Stimulated activated CD8-positive, alpha-beta memory T cell treated with anti-CD3 and anti-CD28 coated beads, Interleukin-15, amount 100 ng/mL, for 48 hours (primary cell): ENCODE measurements around the gene NBEA.

Experiments used
- DNase-seq, 2 donors: peaks; one replicate each; pipeline ENCODE4 v3.0.0-alpha.2; 2020; ENCODE audit warnings: low read depth in 2 of 2

NBEA gene

GRCh38 chr13:35595181-35595580, 653.1 kb downstream of the NBEA start:
- no peak for DNase-seq

GRCh38 chr13:35596321-35597030, 654.4 kb downstream of the NBEA start:
- no peak for DNase-seq

DNA sequence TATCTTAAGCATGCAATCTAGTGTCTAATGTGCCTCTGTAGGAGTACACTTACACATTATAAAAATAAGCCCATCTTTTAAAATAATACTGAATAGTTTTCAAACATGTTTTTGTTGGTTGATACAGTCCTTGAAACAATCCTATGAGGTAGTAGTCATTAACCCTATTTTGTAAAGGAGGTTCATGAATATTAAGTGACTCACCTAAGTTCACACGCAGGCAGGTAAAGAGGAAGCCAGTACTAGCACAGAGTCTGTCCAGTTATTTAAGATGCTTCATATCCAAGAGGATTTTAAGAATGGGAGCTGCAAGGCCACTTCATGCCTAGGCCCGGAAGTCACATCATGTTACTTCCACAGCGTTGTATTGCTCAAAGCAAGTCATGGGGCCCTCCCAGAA, 655.4 kb downstream of the NBEA start:
- no peak for DNase-seq

DNA sequence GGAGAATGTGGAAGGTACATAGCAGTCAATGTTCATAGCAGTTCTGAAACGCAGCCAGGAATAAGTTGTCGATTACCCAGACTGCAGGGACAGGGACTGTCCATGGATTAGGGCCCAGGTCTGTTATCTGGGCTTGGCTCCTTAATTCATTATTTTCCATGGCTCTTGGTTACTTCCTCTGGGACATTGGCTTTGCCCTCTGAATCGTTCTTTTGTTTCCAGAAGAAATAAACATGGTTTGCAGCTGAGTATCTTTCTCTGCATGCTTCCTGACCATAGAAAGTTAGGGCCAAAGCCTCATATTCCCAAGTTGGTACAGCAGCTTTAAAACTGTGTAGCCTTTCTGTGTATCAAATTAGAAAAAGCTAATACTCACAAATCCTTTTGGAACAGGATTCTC, 656.2 kb downstream of the NBEA start:
- no peak for DNase-seq

DNA sequence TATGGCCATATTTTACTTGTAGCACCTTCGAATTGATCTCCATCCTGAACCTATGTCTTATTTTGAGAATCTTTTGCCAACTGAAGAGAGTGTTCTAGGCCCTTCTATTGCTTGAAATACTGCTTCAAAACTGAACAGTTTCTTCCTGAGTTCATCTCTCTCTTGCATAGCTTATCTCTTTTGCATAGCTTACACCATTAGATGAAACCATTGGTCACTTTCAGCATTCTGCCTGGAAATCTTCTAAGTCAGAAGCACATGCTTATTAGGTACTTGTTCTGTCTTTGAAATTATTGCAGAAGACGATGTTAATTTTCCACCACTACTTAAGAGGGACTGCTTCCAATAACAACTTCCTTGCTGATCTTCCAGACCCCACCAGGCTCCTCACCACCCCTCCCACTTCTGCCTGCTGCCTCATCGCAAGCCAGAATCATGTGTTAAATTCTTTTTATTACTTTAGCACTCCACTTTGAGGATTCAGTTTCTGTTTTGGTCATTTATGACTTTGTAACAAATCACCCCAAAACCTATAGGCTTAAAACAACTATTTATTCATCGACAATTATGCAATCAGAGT, 656.8 kb downstream of the NBEA start:
- no peak for DNase-seq

DNA sequence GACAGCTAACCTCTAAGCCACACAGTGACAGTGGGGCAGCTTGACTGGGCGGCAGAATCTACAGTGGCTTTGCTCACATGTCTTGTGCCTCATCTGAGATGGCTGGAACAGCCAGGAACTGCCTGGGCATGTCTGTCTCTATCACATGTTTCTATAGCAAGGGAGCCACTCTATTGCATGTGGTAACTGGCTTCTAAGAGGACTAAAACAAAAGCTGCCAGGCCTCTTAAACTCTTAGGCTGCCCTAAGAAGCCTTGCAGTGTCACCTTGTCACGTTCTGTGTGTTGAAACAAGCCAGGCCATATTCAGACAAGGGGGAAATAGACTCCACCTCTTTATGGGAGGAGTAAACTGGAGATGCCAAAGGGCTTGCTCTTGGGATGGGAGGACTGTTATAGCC, 657.3 kb downstream of the NBEA start:
- DNase-seq, result no peak

DNA sequence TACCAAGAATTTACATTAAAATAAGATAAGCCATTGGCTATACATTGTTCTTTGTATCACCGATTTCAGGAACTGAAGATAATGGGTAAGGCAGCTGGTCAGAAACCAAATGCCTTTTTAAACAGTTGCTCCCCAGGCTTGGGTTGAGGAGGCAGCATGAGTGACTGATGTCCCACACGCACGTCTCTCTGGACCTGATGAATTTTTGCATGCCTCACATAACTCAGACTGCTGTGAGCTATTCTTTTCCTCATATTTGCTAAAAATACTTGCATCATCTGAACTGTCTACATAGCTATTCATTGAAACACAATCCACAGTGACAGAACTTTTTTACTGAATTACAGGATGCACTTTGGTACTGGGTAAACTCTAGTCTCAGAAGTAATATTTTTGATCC, 658.1 kb downstream of the NBEA start:
- DNase-seq, result no peak

DNA sequence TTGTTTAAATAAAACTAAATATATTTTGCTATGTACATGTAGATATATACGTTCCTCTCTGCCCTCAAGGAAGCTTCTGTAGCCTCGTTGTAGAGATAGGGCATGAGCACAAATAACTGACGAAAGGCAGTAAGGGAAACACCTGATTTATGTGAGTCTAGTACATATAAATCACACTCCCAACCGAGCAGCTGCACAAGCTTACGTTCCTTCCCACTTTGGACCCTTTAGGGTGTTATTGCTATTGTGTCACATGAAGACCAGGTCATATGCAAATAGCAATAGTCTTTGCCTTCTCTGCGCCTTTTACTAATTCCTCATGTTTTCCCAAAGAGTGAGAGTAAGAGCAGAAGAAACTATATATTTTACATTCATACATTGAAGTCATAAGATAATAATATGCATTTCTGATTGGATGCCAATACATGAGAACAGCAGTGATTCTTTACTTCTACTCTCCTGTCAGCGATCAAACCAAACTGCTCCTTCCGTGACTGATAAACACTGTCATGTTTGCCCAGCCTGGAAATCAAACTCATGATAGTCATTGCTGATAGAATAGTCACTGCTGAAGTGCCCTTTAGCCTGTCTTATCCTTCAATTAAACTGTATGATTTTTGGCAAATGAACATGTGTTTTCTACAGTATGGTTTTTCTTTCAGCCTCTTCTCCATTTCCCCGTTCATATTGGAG, 661.7 kb downstream of the NBEA start:
- no peak for DNase-seq

DNA sequence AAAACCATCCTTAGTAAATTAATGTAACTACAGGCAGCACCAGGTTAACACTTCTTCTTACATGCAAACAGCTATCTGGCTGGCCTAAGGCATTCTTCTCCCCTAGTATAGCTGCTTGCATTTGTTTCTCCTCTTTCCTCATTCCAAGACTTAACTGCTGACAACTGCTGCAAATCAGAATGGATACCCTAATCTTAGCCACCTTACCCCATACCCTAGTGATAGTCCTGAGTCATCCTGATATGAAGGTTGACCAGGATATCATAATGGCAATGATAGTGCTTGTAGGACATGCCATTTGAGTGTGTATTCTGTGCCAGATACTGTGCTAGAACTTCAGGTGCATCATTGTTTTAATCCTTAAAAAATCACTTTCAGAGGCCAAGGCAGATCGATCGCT, 672.6 kb downstream of the NBEA start:
- no peak for DNase-seq

- DNase-seq, result no peak
Measured at GRCh38 chr13:35617420-35617819, 675.4 kb downstream of the NBEA start.

DNA sequence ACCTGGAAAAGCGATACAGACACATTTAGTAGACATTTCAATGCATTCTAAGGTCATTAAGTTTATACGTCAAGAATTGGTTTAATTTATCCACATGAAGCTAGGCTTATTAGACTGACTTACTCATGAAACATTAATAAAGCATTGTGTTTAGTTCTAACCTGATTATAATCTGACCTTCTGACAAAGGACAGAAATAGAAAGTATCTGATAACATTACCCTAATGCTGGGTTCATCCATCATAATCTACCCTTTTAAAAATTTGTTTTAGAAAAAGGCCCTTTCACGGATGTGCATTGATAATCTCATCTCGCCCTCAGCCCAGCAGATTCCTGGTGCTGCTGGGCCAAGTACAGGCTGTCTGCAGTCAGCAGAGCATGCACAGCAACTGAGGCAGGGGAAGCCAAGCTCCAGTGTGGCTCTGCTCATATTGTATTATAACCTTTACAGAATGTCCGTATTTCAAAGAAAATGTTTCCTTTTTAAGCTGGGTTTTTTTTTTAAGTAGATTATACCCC, 676.6 kb downstream of the NBEA start:
- DNase-seq, result no peak

DNA sequence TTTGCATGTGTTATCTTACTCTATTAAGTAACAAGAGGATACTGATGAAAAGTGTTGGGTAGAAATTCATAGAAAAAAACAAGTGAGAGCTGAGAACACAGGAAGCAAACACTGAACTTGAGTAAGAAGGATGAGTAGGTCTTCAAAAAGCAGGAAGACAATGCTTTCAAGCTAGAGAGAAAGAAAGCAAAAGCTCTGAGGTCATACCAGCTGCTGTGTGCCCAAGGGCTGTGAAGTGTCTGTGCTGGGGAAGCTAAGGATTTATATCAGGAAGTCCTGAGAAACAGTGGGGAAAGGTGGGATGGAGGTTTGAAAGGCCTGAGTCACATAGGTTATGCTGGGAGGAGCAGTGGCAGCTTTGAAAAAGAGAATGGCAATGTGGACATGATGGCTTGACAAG, 679.9 kb downstream of the NBEA start:
- DNase-seq, result no peak

DNA sequence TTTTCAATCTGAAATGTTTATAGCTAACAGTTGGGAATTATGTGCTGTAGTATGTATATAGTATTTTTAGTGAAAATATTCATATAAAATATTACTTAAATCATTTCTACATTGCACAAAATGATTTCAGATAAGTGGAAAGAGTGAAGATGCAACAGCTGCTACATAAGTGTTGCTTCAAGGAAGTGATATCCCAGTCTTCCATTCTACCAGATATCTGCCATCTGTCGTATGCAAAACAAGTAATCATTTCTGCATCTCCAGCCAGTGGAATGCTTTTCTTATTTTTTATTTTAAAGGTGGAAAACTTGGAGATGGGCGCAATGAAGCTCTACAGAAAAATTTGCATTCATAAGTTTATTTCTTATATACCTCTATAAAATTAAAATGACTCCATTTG, 687.0 kb downstream of the NBEA start:
- DNase-seq, result no peak

- DNase-seq, result no peak
Measured at GRCh38 chr13:35630551-35631275, 688.6 kb downstream of the NBEA start.

DNA sequence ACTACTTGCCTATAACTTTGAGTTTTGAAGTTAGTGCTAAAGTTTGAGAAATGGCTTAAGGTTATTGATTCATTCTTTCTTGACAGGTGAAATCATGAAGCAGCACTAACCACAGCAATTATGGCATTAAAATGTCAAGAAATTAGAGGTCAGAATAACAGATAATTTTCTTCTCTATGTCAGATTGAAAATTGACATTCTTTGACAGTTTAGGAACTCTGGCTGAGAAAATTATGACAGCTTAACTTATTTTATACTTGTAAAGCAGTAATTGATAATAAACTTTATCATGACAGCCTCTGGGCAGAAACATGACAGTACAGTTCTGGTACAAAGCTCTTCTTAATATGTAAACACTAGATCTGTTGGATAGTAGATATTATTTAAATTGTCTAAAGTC, 689.6 kb downstream of the NBEA start:
- DNase-seq, result no peak

GRCh38 chr13:35643625-35644024, 701.6 kb downstream of the NBEA start:
- no peak for DNase-seq

GRCh38 chr13:35646056-35646774, 704.1 kb downstream of the NBEA start:
- no peak for DNase-seq

- DNase-seq, result no peak
Measured at GRCh38 chr13:35648201-35648600, 706.1 kb downstream of the NBEA start.

GRCh38 chr13:35649162-35649561, 707.1 kb downstream of the NBEA start:
- no peak for DNase-seq

DNA sequence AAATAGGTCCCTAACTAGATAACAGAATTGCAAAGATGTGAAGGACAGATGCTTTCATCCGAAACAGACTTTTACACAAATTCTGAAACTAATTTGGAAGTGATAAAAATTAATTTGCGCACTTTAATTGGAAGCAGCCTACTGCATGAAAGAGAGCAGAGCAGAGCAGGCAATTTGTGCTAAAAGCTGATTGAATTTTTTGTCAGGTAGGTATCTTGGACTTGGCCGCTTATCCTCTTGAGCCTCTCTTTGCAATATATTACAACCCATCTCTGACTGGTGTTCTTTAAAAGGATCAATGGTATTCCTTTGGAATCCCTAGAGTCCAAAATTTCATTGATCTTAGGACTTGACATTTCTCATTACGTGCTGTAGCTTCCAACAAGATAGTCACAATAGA, 717.7 kb downstream of the NBEA start:
- DNase-seq, result no peak

GRCh38 chr13:35664747-35665146, 722.7 kb downstream of the NBEA start:
- DNase-seq, result no peak

- no peak for DNase-seq
Measured at GRCh38 chr13:35669321-35669720, 727.3 kb downstream of the NBEA start.
